ENCODE data around the gene FBXL13. TPM values are rescaled to one million over a fixed set of nuclear protein-coding genes. Genes with fewer than 3 reads are reported as not detected.

FBXL13 gene
- total and polyA plus RNA-seq, 2 of the 8 experiments (the other 6 are each of a cell fraction or from before 2014, with no cell fraction given): 1.2 to 2.8 TPM

GRCh38 chr7:103074519-103075336 lies at the start of gene FBXL13, which contains the start of gene ARMC10 (continued):
- TF ChIP-seq SP1 (IDR thresholded peaks at IDR 0.05; ENCODE audit: low read depth, low read length) (peak; percentile 34; the same call in 1 of the 2 replicates), KDM4A (IDR thresholded peaks at IDR 0.05; ENCODE audit: low read depth, low read length, severe bottlenecking) (peak; percentile 76), SRF (IDR thresholded peaks at IDR 0.05; ENCODE audit: low read depth, low read length) (no peak), POLR2A (IDR thresholded peaks at IDR 0.05; ENCODE audit: control extremely low read depth in 1 of 2, low read depth in 2 of 2, low read length in 2 of 2) (peak in 1 of 2 experiments; percentile 23; a peak in 1 of 3 replicates), YY1 (IDR thresholded peaks at IDR 0.05; ENCODE audit: low read depth, low read length) (no peak), ATF3 (IDR thresholded peaks at IDR 0.05; ENCODE audit: insufficient read depth, low read depth, low read length) (no peak), POLR2AphosphoS5 (IDR thresholded peaks at IDR 0.05; ENCODE audit: low read depth, low read length) (peak; percentile 59), BCL11A (IDR thresholded peaks at IDR 0.05; ENCODE audit: low read depth in 2 of 2, low read length in 2 of 2) (no peak), RBBP5 (IDR thresholded peaks at IDR 0.05; ENCODE audit: borderline replicate concordance, low read depth, low read length) (peak; percentile 47; the same call in 1 of the 2 replicates), JUND (IDR thresholded peaks at IDR 0.05; ENCODE audit: low read length) (0 out of 2 replicates have a peak, but pooled peaks have one; percentile 4), NANOG (IDR thresholded peaks at IDR 0.05; ENCODE audit: insufficient read depth, low read depth, low read length, poor library complexity, severe bottlenecking) (no peak), HDAC6 (IDR thresholded peaks at IDR 0.05; ENCODE audit: low read depth, low read length) (no peak), HDAC2 (IDR thresholded peaks at IDR 0.05; ENCODE audit: borderline replicate concordance in 1 of 2, low read depth in 2 of 2, low read length in 2 of 2) (peak in 1 of 2 experiments; percentile 98; a peak in 2 of 4 replicates), RFX5 (IDR thresholded peaks at IDR 0.05; ENCODE audit: borderline replicate concordance, low read depth, low read length) (no peak), SP2 (IDR thresholded peaks at IDR 0.05; ENCODE audit: low read length) (no peak), EZH2 (IDR thresholded peaks at IDR 0.05; ENCODE audit: low read depth, low read length, severe bottlenecking) (no peak), CTBP2 (IDR thresholded peaks at IDR 0.05; ENCODE audit: borderline replicate concordance, insufficient read depth, insufficient read length, low read length) (no peak), TAF1 (IDR thresholded peaks at IDR 0.05; ENCODE audit: low read depth, low read length) (peak; percentile 77), SIN3A (conservative IDR thresholded peaks at IDR 0.05 in 1 of 2, IDR thresholded peaks at IDR 0.05 in 1 of 2; ENCODE audit: low read depth in 1 of 2, low read length in 2 of 2) (peak; percentile 58 to 98; a peak in 2 of 4 replicates), BACH1 (IDR thresholded peaks at IDR 0.05; ENCODE audit: low read length) (peak; percentile 86), KDM1A (IDR thresholded peaks at IDR 0.05; ENCODE audit: borderline replicate concordance, low read length) (no peak), CREB1 (IDR thresholded peaks at IDR 0.05) (0 out of 2 replicates have a peak, but pooled peaks have one; percentile 13)
- TF ChIP-seq, protein P1, sequence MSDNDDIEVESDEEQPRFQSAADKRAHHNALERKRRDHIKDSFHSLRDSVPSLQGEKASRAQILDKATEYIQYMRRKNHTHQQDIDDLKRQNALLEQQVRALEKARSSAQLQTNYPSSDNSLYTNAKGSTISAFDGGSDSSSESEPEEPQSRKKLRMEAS (IDR thresholded peaks at IDR 0.05): no peak

Measured in H1 (cell line).